ENCODE measurements around the gene TBC1D2B.
"Not testable (repeated sequence)": the region's sequence is repeated elsewhere in the genome, so short reads cannot be mapped to it uniquely, and the experiment has no call there.

The TBC1D2B gene

DNA sequence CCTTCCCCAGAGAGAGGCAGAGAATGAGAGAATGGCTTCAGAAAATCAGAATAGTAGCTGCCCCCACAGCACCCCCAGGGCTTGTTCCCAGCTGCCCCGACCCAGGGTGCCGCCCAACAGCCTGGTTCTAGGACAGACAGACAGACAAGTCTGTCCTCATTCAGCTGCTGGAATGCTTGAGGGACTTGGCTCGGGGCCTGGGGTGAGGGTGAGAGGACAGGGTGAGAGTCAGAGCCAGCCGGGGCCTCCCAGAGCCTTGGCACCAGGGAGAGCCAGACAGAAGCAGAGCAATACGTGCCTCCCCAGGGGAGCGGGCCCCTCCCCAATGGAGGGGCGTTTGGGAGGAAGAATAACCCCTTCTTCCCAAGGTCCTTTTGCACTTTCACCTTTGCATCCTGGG, 105.6 kb downstream of the TBC1D2B start:
- not testable (repeated sequence) for DNase-seq

DNA sequence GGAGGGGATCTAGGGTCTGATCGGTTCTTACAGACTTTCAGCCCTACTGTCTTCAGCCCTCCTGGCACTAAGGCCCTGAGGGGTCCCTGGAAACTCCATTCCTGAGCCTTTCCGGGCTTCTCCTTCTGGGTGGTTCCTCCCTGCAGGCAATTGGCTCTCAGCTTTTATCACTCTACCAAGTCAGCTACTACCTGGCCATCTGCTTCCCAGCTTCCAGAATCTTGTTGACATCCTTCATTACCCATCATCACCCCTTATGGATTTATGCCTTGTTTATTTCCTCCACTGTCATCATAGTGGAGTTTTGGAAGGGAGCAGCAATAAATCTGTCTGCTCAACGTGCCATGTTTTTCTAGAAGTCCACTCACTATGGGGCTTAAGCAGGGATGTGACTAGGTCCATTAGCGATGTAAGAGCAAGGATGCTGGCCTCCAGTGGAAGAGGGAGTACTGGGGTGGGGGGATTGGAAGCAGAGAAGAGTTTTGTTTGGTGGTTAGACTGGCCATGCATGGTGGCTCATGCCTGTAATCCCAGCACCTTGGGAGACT, 106.6 kb downstream of the TBC1D2B start:
- not testable (repeated sequence) for DNase-seq

DNA sequence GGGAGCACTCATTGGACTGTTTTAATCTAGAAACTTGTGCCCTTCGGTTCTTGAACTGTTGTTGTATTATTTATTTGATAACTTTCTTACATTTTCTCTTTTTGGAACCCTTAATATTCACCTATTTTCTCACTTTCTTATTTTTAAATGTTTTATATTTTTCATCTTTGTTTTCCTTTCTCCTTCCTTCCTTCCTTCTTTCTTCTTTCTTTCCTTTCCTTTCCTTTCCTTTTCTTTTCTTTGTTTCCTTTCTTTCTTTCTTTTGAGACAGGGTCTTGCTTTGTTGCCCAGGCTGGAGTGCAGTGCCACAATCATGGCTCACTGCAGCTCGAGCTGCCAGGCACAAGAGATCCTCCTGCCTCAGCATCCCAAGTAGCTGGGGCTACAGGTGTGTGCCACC, 108.5 kb downstream of the TBC1D2B start:
- DNase-seq, result no peak

DNA sequence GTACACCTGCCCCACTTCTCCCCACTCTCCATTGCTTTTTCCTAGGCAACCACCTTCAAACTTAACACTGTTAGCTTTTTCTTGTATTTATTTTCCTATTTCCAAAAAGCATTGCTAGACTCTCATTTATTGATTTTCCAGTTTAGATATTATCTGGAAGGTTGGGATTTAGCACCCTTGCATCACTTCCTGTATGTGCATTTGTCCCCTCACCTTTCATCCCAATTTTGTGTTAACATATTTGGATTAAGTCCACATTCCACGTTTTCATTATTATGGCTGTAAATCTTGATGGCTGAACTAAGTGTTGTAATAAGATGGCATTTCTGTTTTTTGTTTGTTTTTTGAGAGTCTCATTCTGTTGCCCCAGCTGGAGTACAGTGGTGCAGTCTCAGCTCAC, 109.7 kb downstream of the TBC1D2B start:
- DNase-seq, result no peak

DNA sequence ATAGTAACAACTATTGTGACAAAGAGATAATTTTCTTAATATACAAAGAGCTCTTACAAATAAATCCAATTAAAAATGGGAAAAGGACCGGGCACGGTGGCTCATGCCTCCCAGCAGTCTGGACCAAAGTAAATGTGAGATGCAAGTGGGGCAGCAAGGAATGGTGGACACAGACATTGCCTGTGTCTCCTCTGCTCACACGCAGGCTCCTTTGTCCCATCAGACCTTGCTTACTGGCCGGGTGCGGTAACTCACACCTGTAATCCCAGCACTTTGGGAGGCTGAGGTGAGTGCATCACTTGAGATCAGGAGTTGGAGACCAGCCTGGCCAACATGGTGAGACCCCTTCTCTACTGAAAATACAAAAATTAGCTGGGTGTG, 110.3 kb downstream of the TBC1D2B start:
- DNase-seq, result not testable (repeated sequence)

DNA sequence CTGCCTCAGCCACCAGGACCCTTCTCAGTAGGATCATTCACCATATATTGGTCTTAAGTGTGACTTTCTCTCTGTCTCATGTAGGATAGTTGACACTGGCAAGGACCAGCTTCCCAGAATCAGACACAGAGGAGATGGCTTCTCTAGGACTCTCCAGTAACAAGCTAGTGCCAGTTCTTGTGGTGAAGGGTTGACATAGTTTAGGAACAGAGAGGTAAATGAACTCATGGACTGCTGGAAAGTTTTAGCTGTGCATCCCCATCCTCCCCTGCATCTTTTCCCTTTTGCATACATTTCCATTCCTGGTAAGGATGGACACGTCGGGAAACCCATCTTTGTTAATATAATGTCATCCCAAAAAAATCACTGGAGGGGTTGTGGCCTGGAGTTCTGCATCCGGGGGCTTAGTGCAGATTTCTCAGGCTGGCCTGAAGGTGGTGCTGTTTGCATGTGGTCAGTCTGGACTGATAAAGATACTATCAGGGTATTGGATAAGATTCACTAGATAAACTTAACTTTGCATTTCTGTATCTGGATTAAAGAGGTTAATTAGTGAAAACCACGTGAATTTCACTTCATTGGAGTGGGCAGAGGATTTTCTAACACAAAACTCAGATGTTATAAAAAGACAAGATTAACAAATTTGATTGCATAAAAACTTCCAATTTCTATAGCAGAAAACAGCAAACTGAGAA, 110.8 kb downstream of the TBC1D2B start:
- peak; percentile 37 for DNase-seq

DNA sequence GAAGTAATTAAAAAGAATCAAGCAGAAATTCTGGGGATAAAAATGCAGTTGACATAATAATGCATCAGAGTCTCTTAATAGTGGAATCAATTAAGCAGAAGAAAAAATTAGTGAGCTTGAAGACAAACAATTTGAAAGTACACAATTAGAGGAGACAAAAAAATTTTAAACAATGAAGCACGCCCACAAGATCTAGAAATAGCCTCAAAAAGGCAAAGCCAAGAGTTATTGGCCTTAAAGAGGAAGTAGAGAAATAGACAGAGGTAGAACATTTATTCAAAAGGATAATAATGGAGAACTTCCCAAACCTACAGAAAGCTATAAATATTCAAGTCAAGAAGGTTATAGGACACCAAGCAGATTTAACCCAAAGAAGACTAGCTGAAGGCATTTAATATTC, 113.3 kb downstream of the TBC1D2B start:
- DNase-seq, result no peak

DNA sequence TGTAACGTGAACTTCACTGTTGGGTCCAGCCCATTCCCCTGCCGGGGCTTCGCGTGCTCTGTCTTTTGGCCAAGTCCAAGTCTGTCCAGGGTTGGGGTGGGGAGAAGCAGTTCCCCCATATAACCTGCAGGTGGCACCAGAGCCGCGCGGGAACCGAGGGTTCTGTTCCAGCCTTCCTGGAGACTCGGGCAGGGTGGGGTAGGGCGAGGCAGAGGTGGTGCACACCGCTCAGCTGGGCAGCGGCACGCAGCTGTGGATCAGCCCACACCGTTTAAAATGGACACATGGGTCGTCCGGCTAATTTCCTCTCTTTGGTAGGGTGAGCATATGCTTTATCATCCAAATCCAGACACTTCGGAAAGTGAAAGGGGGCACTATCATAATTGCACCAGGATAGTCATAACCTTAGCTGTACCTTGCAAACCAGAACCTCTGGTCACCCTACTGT, 118.1 kb downstream of the TBC1D2B start:
- DNase-seq, result peak; percentile 81

DNA sequence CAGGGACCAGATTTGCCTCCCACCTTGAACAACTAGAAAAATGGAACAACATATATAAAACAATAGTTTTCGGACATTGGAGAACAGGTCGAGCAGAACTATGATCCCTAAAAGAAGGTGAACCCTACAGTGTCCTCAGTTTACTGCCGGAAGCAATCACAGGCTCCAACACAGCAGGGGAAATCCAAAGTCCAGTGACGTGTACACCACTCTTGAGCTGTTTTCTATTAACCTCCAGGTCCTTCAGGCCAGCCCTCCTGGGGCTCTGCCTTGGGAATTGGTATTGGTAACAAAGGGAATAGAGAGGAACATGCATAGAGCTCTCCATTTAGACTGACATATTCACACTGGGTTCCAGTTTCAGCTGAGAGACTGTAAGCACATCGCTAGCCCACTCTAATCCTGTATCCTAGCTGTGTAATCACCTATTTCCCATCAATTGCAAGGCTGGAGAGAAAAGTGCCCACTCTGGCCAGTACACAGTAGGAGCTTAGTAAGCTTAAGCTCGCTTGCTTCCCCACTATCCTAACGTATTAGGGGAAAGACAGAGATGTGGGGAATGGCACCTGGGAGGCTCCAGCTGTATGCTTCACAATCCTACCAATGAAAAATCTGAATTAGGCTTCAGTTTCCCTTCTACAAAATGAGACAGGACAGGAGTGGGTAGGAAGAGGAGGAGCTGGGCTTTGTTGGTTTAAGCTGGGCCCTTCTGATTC, 118.6 kb downstream of the TBC1D2B start:
- DNase-seq, result not testable (repeated sequence)

DNA sequence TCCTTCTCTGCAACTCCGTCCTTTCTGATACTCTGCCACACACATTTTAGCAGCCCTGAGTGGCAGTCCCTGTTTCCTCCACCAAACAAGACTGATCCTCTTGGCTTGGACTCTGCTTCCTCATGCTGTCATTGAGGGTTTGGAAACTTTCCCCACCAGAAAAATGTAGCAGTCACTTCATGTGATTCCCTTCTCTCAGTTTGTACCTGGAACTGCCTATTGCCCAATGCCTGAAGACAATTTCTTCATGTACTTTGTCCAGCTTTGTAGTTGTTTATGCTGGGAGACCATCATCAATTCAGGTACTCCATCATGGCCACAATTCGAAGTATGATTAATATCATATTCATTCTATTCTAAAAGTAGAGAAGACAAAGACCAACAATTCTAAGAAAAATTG, 119.5 kb downstream of the TBC1D2B start:
- not testable (repeated sequence) for DNase-seq

DNA sequence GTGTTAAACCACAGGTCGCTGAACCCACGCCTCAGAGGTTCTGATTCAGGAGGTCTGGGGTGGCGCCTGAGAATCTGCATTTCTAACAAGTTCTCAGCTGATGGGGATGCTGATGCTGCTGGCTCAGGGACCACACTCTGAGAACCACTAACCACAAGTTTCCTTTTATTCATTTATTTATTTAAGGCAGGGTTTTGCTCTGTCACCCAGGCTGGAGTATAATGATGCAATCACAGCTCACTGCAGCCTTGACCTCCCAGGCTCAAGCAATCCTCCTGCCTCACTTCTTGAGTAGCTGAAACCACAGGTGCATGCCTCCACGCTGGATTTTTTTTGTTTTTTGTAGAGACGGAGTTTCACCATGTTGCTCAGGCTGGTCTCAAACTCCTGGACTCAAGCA, 123.6 kb downstream of the TBC1D2B start:
- peak; percentile 72 for DNase-seq

DNA sequence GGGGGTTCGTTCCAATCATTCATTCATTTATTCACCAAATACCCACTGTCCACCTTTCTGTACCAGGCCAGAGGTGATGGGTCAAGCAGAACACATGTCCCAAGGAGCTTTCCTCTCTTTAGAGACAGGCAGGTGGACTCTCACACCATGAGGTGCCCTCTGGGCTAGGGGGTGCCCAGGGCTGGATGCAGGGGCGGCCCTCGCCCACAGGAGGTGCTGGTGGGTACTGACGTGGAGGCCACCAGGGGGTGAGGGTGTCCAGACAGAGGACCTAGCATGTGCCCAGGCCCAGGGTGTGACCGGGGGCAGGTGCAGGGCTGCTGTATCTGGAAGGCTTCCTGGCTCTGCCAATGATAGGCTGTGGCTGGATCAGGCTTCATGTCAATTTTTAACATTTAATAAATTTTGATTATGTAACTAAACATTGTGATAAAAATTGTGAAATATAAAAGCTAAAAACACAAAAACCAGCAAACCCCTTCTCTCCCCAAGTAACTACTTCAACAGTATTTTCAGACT, 124.5 kb downstream of the TBC1D2B start:
- peak; percentile 21 for DNase-seq

DNA sequence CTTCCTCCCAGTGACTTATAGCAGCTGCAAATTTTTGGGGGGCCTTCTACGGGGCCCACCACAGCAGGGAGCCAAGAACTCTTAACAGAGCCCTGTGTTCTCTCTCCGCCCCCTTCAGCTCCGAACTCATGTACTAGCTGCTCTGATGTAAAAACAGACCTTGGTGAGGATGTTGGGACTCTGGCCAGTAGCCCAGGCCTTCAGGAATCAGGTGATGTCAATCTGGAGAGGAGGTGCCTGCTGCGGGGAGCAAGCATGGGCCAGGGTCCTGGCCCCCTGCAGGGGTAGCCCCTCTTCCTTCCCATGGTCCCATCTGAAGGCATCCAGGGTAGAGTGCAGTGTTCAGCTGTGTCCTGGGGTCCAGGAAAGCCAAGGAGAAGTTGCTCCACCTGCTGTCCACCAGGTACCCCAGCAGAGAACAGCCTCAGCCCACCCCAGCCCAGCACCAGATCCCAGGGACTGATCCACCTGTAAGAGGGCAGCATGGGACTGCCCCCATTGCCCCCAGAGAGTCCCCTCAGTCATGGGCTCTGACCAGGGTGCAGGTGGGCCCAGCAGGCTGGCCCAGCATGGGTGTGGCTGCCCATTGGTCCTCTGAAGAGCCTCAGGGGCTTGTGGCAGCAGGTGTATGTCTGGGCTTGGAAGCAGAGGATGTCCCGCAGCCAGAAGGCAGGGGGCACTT, 126.3 kb downstream of the TBC1D2B start:
- DNase-seq, result not testable (repeated sequence)

DNA sequence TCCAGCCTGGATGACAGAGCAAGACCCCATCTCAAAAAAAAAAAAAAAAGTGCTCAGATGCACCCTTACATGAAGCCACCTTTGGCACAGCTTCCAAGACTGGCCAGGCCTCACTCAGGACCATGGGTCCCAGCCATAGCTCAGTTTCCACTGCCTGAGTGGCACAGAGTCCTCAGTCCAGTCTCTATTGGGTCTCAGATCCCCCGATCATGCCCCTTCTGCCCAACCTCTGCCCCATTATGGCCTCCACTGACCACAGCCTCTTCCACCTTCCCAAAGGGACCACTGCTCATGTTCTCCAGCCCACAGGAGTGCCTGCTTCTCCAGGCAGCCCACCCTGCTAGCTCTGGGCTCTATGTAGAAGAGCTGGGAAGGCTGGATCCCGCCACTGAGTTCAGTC, 127.0 kb downstream of the TBC1D2B start:
- not testable (repeated sequence) for DNase-seq

DNA sequence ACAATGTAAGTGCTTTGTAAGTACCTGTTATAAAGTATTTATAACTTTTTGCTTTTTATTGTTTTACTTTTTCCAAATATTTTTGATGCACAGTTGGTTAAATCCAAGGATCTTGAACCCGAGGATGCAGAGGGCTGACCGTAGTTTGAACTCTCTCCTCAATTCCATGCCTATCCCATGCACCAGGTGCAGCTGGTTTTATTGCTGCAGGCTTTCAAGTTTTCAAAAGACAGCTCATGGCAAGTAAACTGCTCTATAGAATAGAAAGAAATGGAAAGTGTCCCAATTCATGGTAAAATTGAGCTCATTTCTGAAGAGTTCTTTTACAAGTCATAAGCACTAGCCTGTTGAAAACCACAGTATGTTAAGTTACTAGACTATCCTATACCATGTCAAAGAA, 131.9 kb downstream of the TBC1D2B start:
- DNase-seq, result no peak
